GM18867 (cell line): ENCODE results near the gene EOLA2.
"Not testable (repeated sequence)": the region's sequence is repeated elsewhere in the genome, so short reads cannot be mapped to it uniquely, and the experiment has no call there.

Source experiments
- ATAC-seq: cut with Tn5 transposase; IDR thresholded peaks from one replicate; pipeline ENCODE4 v1.9.1; 2021; ENCODE audit warnings: mild to moderate bottlenecking, moderate library complexity; ENCODE audit not compliant: unreplicated experiment

EOLA2 gene

DNA sequence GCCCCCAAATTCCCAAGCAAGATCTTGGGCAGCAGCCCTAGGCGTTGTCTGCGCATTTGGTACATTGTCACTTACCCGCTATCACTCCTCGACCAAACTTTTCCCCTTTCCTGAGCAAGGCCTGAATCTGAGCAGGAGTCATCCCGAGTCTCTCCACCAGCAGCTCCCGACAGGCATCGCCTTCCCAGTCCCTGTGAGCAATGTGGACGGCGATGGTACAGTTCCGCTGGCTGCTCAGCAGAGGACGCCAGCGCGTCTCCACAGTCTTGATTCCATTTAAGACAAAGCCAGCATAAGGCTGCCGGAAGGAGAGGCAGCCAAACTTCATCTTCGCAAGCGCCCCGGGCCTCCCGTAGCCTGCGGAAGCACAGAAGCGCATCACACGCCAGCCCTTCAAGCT, 4.7 kb downstream of the EOLA2 start:
- not testable (repeated sequence) for ATAC-seq

DNA sequence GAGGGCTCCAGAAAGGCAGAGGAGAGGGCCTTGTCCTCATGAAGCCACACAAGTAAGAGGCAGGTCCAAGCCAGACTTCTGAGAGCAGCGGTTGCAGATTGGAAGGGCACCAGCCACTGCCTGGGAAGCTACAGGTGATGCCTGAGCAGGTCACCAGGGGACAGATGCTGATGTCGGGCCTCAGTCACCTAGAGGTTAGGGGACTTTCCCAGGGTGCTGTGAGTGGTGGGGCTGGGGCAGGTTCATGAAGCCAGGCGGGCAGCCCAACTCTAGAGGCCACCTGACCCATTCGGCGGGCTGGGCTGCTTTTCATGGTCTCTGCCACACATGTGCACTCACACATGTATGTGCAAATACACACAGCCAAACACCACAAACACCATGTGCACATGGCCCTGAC, 5.3 kb downstream of the EOLA2 start:
- not testable (repeated sequence) for ATAC-seq

DNA sequence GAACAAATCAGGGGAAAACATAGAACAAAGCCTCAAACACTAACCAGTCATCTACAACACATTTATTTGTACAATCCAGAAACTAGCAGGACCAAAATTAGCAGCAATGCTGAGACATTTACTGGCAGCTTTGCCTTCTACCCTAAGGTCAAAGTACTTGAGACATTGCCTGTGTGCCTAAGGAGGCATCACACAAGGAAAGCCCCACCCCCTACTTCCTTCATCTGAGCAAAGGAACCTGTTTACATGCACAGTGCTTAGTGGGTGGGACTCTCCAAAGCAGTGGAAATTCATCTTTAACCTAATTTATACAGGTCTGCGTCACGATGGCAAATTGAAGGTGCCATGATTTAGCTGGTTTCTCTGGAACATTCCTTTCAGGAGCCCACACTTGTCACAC, 6.1 kb downstream of the EOLA2 start:
- ATAC-seq, result not testable (repeated sequence)

DNA sequence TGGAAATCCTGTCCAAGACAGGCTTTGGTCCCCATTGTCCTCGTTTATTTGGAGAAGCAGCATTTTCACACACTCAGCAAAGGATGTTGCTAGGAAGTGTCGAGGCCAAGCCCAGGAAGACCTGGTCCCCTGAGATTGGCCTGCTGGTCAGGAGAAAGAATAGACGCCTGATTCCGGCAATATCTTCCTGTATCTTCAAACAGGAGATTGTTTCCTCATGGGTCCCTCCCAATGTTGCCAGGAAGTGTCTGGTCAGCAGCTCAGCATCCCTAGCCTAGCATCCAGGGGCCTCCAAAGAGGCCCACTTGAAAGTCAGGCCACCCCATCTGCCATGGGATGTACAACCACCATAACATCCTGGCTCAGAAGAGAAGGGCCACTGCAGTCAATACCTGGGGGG, 6.9 kb downstream of the EOLA2 start:
- ATAC-seq, result not testable (repeated sequence)

DNA sequence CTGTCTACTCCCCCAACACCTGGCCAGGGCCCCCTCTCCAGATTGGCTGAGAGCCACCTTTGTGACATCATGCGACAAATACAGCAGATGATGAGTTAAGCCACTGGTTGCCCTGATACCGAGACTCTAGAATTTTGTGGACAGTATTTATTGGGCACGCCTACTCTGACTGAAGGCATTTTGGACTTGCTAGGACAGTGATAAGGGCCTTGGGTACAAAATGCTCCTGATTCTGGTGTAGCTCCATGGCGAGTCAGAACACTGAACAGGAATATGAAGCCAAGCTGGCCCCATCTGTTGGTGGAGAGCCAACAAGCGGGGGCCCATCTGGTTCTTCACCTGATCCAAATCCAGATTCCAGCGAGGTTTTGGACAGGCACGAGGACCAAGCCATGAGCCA, 8.9 kb downstream of the EOLA2 start, which contains the start of gene HSFX4:
TSS of gene HSFX4 (plus strand) at position 174 of the 400 bp plus-strand sequence. CDS start at position 246, 72 bp downstream.
- not testable (repeated sequence) for ATAC-seq

DNA sequence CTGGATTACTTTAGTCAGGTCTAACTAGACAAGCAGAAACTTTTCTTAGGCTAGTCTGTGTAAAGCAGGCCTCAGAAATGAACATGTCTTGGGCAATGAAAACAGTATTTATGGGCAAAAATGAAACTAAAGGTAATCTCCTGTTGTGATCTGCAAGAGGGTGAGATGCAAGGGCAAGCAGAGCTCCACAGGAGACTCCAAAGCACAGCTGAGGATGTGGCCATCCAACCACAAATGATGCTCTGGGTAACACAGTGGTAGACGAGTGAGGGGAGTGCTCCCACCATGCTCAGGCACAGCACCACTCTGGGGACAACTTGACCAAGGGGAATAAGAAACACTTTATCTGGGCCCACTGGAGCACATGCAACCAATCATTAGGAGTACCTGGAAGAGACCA, 9.7 kb downstream of the EOLA2 start:
- not testable (repeated sequence) for ATAC-seq

DNA sequence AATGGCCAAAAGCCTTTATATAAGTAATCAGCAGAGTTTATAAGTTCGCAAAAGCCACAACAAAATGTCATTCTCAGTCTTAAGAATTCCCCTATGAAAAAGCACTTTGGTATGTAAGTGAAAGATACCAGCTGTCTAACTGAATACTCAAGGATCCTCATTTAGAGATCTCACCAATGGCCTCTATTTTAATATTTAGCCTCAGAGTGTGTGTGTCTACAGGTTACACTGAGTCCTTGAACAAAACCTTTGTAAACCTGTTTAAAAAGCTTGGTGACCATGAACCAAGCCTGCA, 10.4 kb downstream of the EOLA2 start:
- ATAC-seq, result not testable (repeated sequence)

DNA sequence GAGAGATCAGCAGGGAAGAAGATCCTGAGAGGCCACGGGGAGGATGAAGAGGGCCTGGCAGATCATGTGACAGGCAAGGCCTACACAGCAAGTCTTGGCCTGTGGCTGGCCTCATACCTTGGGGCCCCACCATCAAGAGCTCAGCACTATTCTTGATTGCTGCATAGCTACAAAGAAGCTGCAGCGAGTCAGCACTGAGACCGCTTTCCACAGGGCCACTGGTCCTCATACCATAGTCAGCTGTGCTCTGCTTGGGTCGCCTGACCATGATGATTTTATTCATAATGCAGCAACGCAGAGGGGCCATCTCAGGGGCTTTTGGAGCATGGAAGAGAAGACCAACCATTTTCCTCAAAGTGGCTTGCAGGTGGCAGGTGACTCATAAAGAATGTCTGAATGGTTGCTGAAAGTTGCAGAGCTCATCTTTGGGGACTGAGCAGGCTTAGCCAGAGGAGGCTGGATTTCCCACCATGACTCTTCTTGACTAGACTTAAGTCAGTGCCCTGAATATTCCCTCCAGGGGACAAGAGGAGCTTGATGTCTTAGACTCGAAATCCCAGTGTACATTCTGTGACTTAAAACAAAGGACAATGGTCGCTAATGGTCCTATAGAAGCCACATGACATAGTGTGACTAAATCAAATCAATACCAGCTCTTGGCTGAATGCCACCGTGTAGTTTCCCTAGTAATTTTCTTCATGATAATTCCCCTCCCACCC, 10.9 kb downstream of the EOLA2 start:
- not testable (repeated sequence) for ATAC-seq

DNA sequence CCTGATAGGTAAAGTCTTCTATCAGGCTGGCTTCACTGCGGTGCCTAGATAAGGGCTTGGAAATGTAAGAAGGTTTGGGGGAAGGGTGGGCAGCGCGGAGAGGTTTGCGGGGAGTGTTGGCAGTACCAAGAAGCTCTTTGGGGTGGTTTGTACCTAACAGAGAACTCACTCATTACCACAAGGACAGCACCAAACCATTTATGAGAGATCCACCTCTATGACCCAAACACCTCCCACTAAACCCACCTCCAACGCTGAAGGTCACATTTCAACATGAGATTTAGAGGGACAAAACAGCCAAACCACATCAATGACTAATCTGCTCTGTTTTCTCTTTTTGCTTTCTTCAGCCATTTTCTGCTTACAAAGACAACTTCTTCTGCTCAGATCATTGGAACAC, 13.9 kb downstream of the EOLA2 start:
- ATAC-seq, result not testable (repeated sequence)

DNA sequence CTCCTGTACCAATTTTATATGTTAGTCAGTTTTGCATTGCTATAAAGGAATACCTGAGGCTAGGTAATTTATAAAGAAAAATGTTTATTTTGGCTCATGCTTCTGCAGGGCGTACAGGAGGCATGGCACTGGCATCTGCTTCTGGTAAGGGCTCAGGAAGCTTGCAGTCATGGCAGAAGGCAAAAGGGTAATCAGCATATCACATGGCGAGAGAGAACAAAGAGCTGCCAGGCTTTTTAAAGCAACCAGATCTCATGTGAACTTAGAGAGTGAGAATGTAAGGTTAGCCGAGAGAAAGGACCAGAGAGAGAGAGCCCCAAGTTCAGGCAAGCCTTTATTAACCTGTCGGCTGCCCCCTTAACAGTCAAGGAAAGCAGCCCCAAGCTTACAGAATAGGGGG, 14.5 kb downstream of the EOLA2 start:
- ATAC-seq, result not testable (repeated sequence)

DNA sequence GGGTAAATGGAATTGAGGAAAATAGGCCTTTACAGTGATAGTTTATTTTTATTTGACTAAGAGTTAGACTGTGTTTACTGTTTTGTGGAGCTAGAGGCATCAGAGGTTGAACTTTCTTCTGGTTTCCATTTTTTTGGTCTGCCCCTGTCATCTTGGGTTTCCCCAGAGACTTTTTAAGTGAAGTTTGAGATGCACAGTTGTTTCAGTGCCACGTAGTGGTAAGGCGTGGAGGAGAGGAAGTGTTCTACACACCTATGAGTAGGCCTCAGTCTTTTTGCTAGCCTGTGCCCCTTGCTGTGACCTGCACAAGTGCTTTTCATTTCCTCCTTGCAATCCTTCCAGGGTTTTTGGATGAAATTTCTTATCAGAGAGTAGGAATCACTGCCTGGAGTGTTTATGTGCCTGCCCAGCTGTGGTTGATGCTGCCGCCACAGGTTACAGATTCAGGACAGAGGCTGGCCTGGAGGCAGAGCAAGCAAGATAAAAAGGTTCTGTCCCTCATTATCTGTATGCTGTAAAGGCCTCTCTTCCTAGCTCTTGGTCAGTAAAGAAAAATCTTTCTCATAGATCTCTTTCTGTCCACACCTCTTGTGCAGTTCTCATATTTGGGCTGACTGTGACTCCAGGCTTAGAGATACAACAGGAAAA, 21.4 kb downstream of the EOLA2 start:
- ATAC-seq, result peak; percentile 75

DNA sequence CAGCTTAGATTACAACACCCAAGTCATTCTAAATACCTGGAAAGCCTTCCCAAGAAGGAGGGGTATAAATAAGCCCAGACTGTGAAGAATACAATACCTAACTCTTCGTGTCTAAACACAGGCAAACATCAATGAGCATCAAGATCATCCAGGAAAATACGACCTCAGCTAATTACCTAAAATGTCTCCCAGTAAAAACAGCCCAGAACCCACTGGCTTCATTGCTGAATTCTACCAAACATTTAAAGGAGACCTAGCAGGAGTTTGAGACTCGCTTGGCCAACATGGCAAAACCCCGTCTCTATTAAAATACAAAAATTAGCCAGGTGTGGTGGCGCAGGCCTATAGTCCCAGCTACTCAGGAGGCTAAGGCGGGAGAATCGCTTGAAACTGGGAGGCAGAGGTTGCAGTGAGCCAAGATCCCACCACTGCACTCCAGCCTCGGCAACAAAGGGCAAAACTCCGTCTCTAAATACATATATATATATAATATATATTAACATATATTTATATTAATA, 28.1 kb downstream of the EOLA2 start:
- no peak for ATAC-seq

DNA sequence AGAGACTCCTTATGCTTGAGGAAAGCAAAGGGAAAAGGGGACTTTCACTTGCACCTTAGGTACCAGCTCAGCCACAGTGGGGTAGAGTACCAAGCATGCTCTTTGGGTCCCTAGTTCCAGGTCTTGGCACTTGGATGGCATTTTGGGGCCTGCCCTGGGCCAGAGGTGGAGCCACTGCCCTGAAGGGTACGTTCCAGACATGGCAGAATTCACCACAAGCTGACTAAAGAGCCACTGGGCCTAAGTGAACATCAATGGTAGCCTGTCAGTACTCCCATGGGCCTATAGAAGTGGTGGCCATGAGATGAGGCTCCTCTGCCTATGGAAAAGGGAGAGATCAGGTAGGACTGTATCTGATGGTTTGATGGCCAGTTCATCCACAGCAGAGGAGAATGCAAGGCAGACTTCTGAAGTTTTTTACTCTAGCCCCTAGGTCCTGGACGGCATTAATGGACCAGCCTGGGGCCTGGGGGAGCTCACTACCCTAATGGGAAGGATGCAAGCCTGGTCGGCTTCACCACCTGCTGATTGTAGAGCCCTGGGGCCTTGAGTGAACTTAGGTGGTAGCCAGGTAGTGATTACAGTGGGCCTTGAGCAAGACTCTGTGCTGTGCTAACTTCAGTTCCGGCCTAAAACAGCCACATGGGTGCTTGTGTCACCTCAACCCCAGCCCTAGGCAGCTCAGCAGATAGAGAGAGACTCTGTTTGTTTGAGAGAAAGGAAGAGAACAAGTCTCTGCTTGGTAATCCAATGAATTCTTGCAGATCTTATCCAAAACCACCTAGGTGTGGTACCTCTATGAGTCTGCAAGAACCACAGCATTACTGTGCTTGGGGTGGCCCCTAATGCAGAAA, 28.7 kb downstream of the EOLA2 start:
- ATAC-seq, result no peak

DNA sequence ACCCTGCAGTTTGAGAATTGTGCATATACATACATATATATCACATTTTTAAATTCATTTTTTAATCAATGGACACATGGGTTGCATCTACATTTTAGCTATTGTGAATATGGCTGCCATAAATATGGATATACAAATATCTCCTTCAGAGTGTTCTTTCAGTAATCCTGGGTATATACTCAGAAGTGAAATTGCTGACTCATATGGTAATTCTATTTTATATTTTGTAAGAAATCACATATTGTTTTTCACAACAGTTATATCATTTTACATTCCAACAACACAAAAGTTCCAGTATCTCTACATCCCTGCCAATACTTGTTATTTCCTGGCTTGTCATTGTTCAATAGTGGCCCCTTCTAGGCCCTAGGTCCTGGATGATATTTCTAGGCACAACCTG, 29.6 kb downstream of the EOLA2 start:
- ATAC-seq, result no peak

DNA sequence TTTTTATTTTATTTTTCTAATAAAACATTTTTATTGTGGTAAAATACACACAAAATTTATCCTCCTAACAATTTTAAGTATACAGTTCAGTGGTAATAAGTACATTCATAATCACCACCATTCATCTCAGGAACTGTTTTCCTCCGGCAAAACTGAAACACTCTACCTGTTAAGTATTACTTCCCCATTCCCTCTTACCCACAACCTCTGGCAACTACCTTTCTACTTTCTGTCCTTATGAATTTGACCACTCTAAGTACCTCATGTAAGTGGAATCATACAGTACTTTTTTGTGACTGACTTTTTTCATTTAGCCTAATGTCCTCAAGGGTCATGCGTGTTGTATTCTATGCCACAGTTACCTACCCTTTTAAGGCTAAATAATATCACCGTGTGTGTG, 30.0 kb downstream of the EOLA2 start:
- ATAC-seq, result peak; percentile 65

DNA sequence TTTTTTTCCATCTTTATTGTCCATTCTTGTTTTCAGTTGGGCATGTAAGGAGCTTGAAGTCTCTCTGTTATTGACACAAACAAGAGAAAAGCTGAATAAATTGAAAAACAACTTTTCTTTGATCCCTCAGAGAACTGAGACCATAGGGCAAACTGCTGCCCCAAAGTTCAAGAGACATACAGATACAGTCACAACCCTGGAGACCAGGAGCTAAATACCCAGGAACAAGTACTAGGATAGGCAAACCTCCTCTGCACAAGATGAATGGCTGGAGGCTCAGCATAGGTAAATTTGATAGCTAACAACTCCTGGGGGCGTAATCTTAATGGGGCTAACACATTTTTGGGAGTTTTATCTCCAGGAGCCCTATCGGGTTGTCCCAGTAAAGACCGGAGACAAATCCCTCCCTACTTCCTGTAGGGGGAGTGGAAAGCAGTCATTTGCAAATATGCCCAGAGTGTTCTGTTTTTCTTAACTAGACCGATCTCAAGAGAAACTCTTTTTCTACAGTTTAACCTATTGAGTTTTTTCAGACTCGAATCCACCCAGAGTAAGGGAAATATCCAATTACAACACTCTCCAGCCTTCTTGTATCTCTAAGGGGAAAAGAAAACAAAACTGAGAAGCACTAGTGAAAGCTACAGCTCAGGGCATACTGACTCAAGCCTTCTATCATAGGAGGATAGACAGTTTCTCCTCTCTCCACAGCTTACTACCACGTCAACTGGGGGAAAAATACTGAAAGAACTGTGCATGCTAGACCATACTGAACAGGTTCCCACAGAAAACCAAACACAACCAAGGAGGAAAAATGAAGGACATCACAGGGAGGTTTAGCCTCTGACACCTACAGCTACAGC, 34.2 kb downstream of the EOLA2 start:
- peak; percentile 68 for ATAC-seq

DNA sequence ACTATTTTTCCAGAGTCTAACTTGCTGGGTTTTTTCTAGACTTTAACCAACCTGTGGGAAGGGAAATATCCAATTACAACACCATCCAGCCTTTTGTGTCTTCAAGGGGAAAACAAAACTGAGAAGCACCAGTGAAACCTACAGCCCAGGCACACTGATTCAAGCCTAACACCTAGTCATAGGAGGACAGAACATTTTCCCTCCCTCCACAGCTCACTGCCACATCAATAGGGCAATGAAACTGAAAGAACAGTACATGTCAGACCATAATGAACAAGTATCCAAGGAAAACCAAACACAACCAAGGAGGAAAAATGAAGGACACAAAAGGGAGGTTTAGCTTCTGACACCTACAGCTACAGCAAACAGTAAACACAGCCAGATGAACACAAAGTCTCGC, 39.7 kb downstream of the EOLA2 start:
- peak; percentile 62 for ATAC-seq

DNA sequence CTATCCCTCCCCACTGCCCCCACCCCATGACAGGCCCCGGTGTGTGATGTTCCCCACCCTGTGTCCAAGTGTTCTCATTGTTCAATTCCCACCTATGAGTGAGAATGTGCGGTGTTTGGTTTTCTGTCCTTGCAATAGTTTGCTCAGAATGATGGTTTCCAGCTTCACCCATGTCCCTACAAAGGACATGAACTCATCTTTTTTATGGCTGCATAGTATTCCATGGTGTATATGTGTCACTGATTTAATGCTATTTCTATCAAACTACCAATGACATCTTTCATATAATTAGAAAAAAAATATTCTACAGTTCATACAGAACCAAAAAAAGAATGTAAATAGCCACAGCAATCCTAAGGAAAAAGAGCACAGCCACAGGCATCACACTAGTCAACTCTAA, 47.5 kb downstream of the EOLA2 start:
- not testable (repeated sequence) for ATAC-seq
